H1 (cell line): Measurements from ENCODE around the gene KAT14. TPM values are rescaled to one million over a fixed set of nuclear protein-coding genes. Genes with fewer than 3 reads are reported as not detected.

Experiments
- CTCF ChIA-PET: fragments of 300-600 bp; sonication (Branson Sonifier 250); formaldehyde crosslinking; loops from one replicate; lab custom pipeline; 2021; ENCODE audit not compliant: partially characterized antibody; lab: Charles Lee
- POLR2A ChIA-PET: fragments of 300-600 bp; sonication (Branson Sonifier 250); formaldehyde crosslinking; loops from one replicate; lab custom pipeline; 2021; ENCODE audit warnings: inconsistent platforms; ENCODE audit not compliant: partially characterized antibody; lab: Charles Lee
- DNase-seq, 2 experiments: peaks; one replicate each; pipeline versions ENCODE4 v3.0.0 to v3.0.0-alpha.2; 2010 to 2022; ENCODE audit warnings: low spot score in 2 of 2, low read depth in 1 of 2, mixed read lengths in 1 of 2
- FAIRE-seq: peaks from 2 replicates; lab custom pipeline; 2011; peaks lifted over from hg19 to GRCh38; lab: Jason Lieb, UNC
- H2AFZ ChIP-seq: 2 replicates; pipeline ENCODE4 v1.8.1; 2012; ENCODE audit warnings: low read length, inconsistent platforms
- H2AK5ac ChIP-seq: 2 replicates; pipeline ENCODE4 v1.6.1; 2013; ENCODE audit warnings: low read depth, low read length
- H2BK120ac ChIP-seq: replicated peaks from 2 replicates; pipeline ENCODE3; 2013; ENCODE audit warnings: low read depth, low read length, inconsistent platforms
- H2BK12ac ChIP-seq: 2 replicates; pipeline ENCODE4 v1.6.1; 2013; ENCODE audit warnings: low read depth, low read length
- H2BK15ac ChIP-seq: 2 replicates; pipeline ENCODE4 v1.6.1; 2013; ENCODE audit warnings: low read length
- H2BK20ac ChIP-seq: 2 replicates; pipeline ENCODE4 v1.6.1; 2013; ENCODE audit warnings: low read length
- H2BK5ac ChIP-seq: 2 replicates; pipeline ENCODE4 v1.6.1; 2013; ENCODE audit warnings: low read depth, low read length
- H3K14ac ChIP-seq: 2 replicates; pipeline ENCODE4 v1.6.1; 2013; ENCODE audit warnings: inconsistent platforms; ENCODE audit not compliant: insufficient read length
- H3K18ac ChIP-seq: 2 replicates; pipeline ENCODE4 v1.6.1; 2013; ENCODE audit warnings: low read length; ENCODE audit errors: extremely low read depth
- H3K23ac ChIP-seq: 2 replicates; pipeline ENCODE4 v1.6.1; 2013; ENCODE audit warnings: inconsistent platforms; ENCODE audit not compliant: insufficient read length
- H3K23me2 ChIP-seq: 2 replicates; pipeline ENCODE4 v1.6.1; 2013; ENCODE audit warnings: low read depth, low read length
- H3K27ac ChIP-seq: 2 replicates; pipeline ENCODE4 v1.6.1; 2011; ENCODE audit warnings: low read depth, low read length, inconsistent platforms
- H3K27me3 ChIP-seq, 4 experiments: replicated peaks in 1 of 4; 1 replicate in 1 of 4; 2 replicates in 3 of 4; pipeline versions ENCODE4 v1.6.1 to v1.8.1; 2011 to 2013; ENCODE audit warnings: low read length in 3 of 4, mild to moderate bottlenecking in 3 of 4, inconsistent platforms in 2 of 4, mixed read lengths in 2 of 4, moderate library complexity in 1 of 4; ENCODE audit not compliant: control insufficient read depth in 3 of 4, insufficient read depth in 3 of 4; ENCODE audit errors: extremely low read depth in 1 of 4
- H3K36me3 ChIP-seq, 4 experiments: 2 replicates each; pipeline versions ENCODE4 v1.6.1 to v1.8.1; 2011 to 2013; ENCODE audit warnings: mild to moderate bottlenecking in 4 of 4, low read length in 3 of 4, moderate library complexity in 2 of 4, control low read depth in 1 of 4, inconsistent platforms in 1 of 4; ENCODE audit not compliant: insufficient read depth in 4 of 4, control insufficient read depth in 2 of 4
- H3K4ac ChIP-seq: replicated peaks from 2 replicates; pipeline ENCODE3; 2013; ENCODE audit warnings: low read length, low read depth, mixed read lengths, inconsistent platforms; ENCODE audit not compliant: insufficient read length
- H3K4me1 ChIP-seq, 4 experiments: replicated peaks in 1 of 4; 1 replicate in 1 of 4; 2 replicates in 3 of 4; pipeline versions ENCODE4 v1.6.1 to v1.8.1; 2011 to 2013; ENCODE audit warnings: low read length in 3 of 4, inconsistent platforms in 2 of 4, mixed read lengths in 1 of 4; ENCODE audit not compliant: insufficient read depth in 4 of 4, control insufficient read depth in 3 of 4
- H3K4me2 ChIP-seq, 2 experiments: 2 replicates each; pipeline versions ENCODE4 v1.6.1 to v1.8.1; 2011 to 2013; ENCODE audit warnings: low read depth in 2 of 2, low read length in 2 of 2, control low read depth in 1 of 2, inconsistent platforms in 1 of 2, mild to moderate bottlenecking in 1 of 2; ENCODE audit not compliant: insufficient read depth in 1 of 2
- H3K4me3 ChIP-seq, 4 experiments: fragments of 200-600, 300-600 bp in 1 of 4; sonication (generic), shearing (Covaris generic), sonication (Bioruptor Twin) in 1 of 4; 2 replicates each; pipeline versions ENCODE4 v1.5.1 to v1.8.1; 2011 to 2016; ENCODE audit warnings: low read length in 4 of 4, low read depth in 3 of 4, control low read depth in 2 of 4, inconsistent platforms in 2 of 4, mild to moderate bottlenecking in 2 of 4, mixed read lengths in 1 of 4, moderate library complexity in 1 of 4; ENCODE audit not compliant: insufficient read depth in 2 of 4; ENCODE audit errors: extremely low read depth in 1 of 4
- H3K56ac ChIP-seq: replicated peaks from 2 replicates; pipeline ENCODE3; 2013; ENCODE audit warnings: low read depth, mild to moderate bottlenecking, mixed read lengths, low read length, inconsistent platforms; ENCODE audit not compliant: insufficient read length
- H3K79me1 ChIP-seq: 2 replicates; pipeline ENCODE4 v1.6.1; 2013; ENCODE audit warnings: low read depth, low read length, control low read depth
- H3K79me2 ChIP-seq, 2 experiments: 2 replicates each; pipeline versions ENCODE4 v1.6.1 to v1.8.1; 2012 to 2013; ENCODE audit warnings: low read length in 2 of 2, mild to moderate bottlenecking in 2 of 2, inconsistent platforms in 1 of 2; ENCODE audit not compliant: insufficient read depth in 2 of 2, control insufficient read depth in 1 of 2
- H3K9ac ChIP-seq, 4 experiments: replicated peaks in 1 of 4; 1 replicate in 1 of 4; 2 replicates in 3 of 4; pipeline versions ENCODE4 v1.6.1 to v1.8.1; 2011 to 2013; ENCODE audit warnings: low read depth in 3 of 4, low read length in 3 of 4, control low read depth in 2 of 4, mild to moderate bottlenecking in 2 of 4, moderate library complexity in 2 of 4, inconsistent platforms in 1 of 4; ENCODE audit errors: extremely low read depth in 1 of 4
- H3K9me3 ChIP-seq, 2 experiments: 2 replicates each; pipeline versions ENCODE4 v1.6.1 to v1.8.1; 2012 to 2013; ENCODE audit warnings: mild to moderate bottlenecking in 2 of 2, moderate library complexity in 2 of 2, control low read depth in 1 of 2, inconsistent platforms in 1 of 2, low read depth in 1 of 2, low read length in 1 of 2, mixed read lengths in 1 of 2; ENCODE audit not compliant: insufficient read depth in 2 of 2
- H4K20me1 ChIP-seq, 2 experiments: replicated peaks in 1 of 2; 2 replicates each; pipeline versions ENCODE3 to v1.8.1; 2011 to 2013; ENCODE audit warnings: inconsistent platforms in 2 of 2, low read length in 2 of 2, mild to moderate bottlenecking in 1 of 2; ENCODE audit not compliant: insufficient read depth in 2 of 2, control insufficient read depth in 1 of 2
- H4K5ac ChIP-seq: 2 replicates; pipeline ENCODE4 v1.6.1; 2013; ENCODE audit warnings: low read length, low read depth, mixed read lengths, inconsistent platforms; ENCODE audit not compliant: insufficient read length
- H4K8ac ChIP-seq: 2 replicates; pipeline ENCODE4 v1.8.0; 2013; ENCODE audit warnings: mild to moderate bottlenecking, moderate library complexity, low read length, inconsistent platforms; ENCODE audit not compliant: insufficient read depth; ENCODE audit errors: extremely low read depth
- H4K91ac ChIP-seq: replicated peaks from 2 replicates; pipeline ENCODE3; 2013; ENCODE audit warnings: low read length, mixed read lengths, inconsistent platforms; ENCODE audit not compliant: insufficient read length
- WGBS, 2 experiments: shearing (Covaris generic) in 1 of 2; methylation state at CpG; one replicate each; pipeline versions ENCODE4 v1.1.6 to v1.1.7; 2013 to 2015; ENCODE audit warnings: low lambda C conversion rate in 2 of 2, mixed read lengths in 2 of 2, inconsistent platforms in 1 of 2, low coverage in 1 of 2, missing lambda C conversion rate in 1 of 2; ENCODE audit not compliant: insufficient replicate concordance in 2 of 2, insufficient coverage in 1 of 2, insufficient read length in 1 of 2; ENCODE audit errors: extremely low coverage in 1 of 2, missing lambda C conversion rate in 1 of 2; 5-methylcytosine and 5-hydroxymethylcytosine counted together
- polyA plus RNA-seq, 7 experiments: library from polyadenylated mRNA; depleted of rRNA in 3 of 7; stranded (reverse) in 5 of 7; unstranded in 2 of 7; fragments of >200 nt in 5 of 7; fragments of 200-250 nt in 2 of 7; gene quantifications; 1 replicate in 5 of 7; 2 replicates in 1 of 7; 4 replicates in 1 of 7; pipeline versions ENCODE4 v1.2.1 to v1.2.3, GENCODE V29; 2011 to 2013; ENCODE audit warnings: missing spikeins in 2 of 7, mixed read lengths in 2 of 7
- total RNA-seq: library from RNA; stranded (reverse); fragmentation: NEBNext Ultra II Directional; extraction: Animal tissue kit (Norgen Biotek cat#: 25700); gene quantifications from 2 replicates; pipeline ENCODE4 v1.2.1, GENCODE V29; 2021

KAT14 gene
- total and polyA plus RNA-seq, 2 of the 8 experiments (the other 6 are each of a cell fraction or from before 2014, with no cell fraction given): 17.3 to 29.3 TPM

GRCh38 chr20:18144541-18145099 lies 7.0 kb downstream of the KAT14 start:
- H2BK120ac ChIP-seq: no peak overlapping the region
- no peak overlapping the region for H3K4ac ChIP-seq
- H3K4me3 ChIP-seq: no peak overlapping the region
- no peak overlapping the region for H3K4me2 ChIP-seq
- no peak overlapping the region for H4K8ac ChIP-seq
- no peak overlapping the region for H3K23ac ChIP-seq
- peaks cover 0 to 19% (median 7%) of the 10 kb centered on the region in 4 experiments; a peak in 5 of 8 replicates for H3K36me3 ChIP-seq
- no peak overlapping the region for H3K18ac ChIP-seq
- no peak overlapping the region for H4K5ac ChIP-seq
- no peak overlapping the region for H3K14ac ChIP-seq
- no peak overlapping the region for H4K91ac ChIP-seq
- no peak overlapping the region for H2AFZ ChIP-seq
- ChIA-PET CTCF (interaction anchor here (1.1 to 1.3 kb wide), 2 partner anchors 15 to 47 kb away, joined by 3 to 4 read pairs; no protein-coding TSS in a partner anchor), POLR2A (interaction anchor here (1.0 to 1.2 kb wide), 2 partner anchors 58 to 96 kb away, joined by 3 to 4 read pairs; no protein-coding TSS in a partner anchor)
- FAIRE-seq (no peak), DNase-seq (no peak)
- no peak overlapping the region for H2BK12ac ChIP-seq
- peaks cover 0 to under 1% (median 0%) of the 10 kb centered on the region in 4 experiments; a peak in 2 of 7 replicates for H3K4me1 ChIP-seq
- H3K9ac ChIP-seq: no peak overlapping the region
- 92% methylated on average over 1 of the region's 1 CpG; no CpG with 5 or more reads in 1 of the 2 experiments for WGBS, 2 experiments
- H3K79me1 ChIP-seq: peaks cover 5% of the 10 kb centered on the region
- H4K20me1 ChIP-seq: peaks cover 0 to 6% of the 10 kb centered on the region in 2 experiments
- H2AK5ac ChIP-seq: no peak overlapping the region
- H3K23me2 ChIP-seq: 0 out of 2 replicates have a peak, but pooled peaks cover 3% of the 10 kb centered on the region
- no peak overlapping the region for H3K56ac ChIP-seq
- H3K27ac ChIP-seq: no peak overlapping the region
- no peaks in the 10 kb centered on the region for H3K27me3 ChIP-seq
- peaks cover 5 to 27% of the 10 kb centered on the region in 2 experiments; a peak in 3 of 4 replicates for H3K79me2 ChIP-seq
- H2BK5ac ChIP-seq: no peak overlapping the region
- H2BK20ac ChIP-seq: no peak overlapping the region
- H2BK15ac ChIP-seq: no peak overlapping the region
- no peaks in the 10 kb centered on the region for H3K9me3 ChIP-seq
